A549 (cell line): ENCODE measurements around the gene COLEC12. TPM values are rescaled to one million over a fixed set of nuclear protein-coding genes. Genes with fewer than 3 reads are reported as not detected.

Experiments used
- ATAC-seq, 2 experiments: fragments of 200-7000 bp in 1 of 2; fragments of >200 bp in 1 of 2; cut with Nextera tagmentation in 1 of 2; cut with Tn5 transposase in 1 of 2; 3 replicates each; pipeline versions ENCODE4 v1.8.0 to v1.9.1; 2018 to 2020; ENCODE audit warnings: mild to moderate bottlenecking in 1 of 2, moderate library complexity in 1 of 2
- CTCF ChIA-PET: fragments of 300-600 bp; sonication (Branson Sonifier 250); formaldehyde crosslinking; extraction: SDS; loops from one replicate; lab custom pipeline; 2021; ENCODE audit warnings: antibody characterized with exemption, inconsistent platforms; lab: Yijun Ruan, JAX
- POLR2A ChIA-PET: fragments of 350-600 bp; formaldehyde crosslinking; extraction: SDS; loops from one replicate; lab custom pipeline; 2021; ENCODE audit warnings: antibody characterized with exemption, inconsistent platforms; lab: Yijun Ruan, JAX
- DNase-seq, 2 experiments: peaks; one replicate each; pipeline versions ENCODE4 v3.0.0 to v3.0.0-alpha.2; 2011 to 2016; ENCODE audit warnings: low read depth in 1 of 2, low spot score in 1 of 2
- FAIRE-seq: peaks from 2 replicates; lab custom pipeline; 2011; peaks lifted over from hg19 to GRCh38; lab: Jason Lieb, UNC
- H3K27ac ChIP-seq, 2 experiments: fragments of >200 bp; sonication (Bioruptor Twin); formaldehyde crosslinking; 3 replicates each; pipeline ENCODE4 v1.5.1; 2016 to 2017
- H3K4me1 ChIP-seq: fragments of >200 bp; sonication (Bioruptor Twin); formaldehyde crosslinking; 3 replicates; pipeline ENCODE4 v1.6.1; 2016
- H3K4me2 ChIP-seq: fragments of >200 bp; sonication (Bioruptor Twin); formaldehyde crosslinking; 3 replicates; pipeline ENCODE4 v1.6.1; 2016
- H3K4me3 ChIP-seq: fragments of >200 bp; sonication (Bioruptor Twin); formaldehyde crosslinking; 3 replicates; pipeline ENCODE4 v1.5.1; 2016
- H3K9me3 ChIP-seq: fragments of >200 bp; sonication (Bioruptor Twin); formaldehyde crosslinking; 3 replicates; pipeline ENCODE4 v1.6.1; 2016
- BHLHE40 ChIP-seq: IDR thresholded peaks from 2 replicates; pipeline ENCODE4 v1.6.1; 2012; ENCODE audit warnings: low read depth, low read length, inconsistent platforms
- CBX2 ChIP-seq: fragments of 200-600 bp; sonication (generic); IDR thresholded peaks from 2 replicates; pipeline ENCODE4 v1.6.1; 2016; ENCODE audit warnings: low read depth, mild to moderate bottlenecking, borderline replicate concordance
- CBX8 ChIP-seq: fragments of 200-600 bp; sonication (generic); IDR thresholded peaks from 2 replicates; pipeline ENCODE4 v1.6.1; 2016
- EHMT2 ChIP-seq: fragments of 200-600 bp; sonication (generic); IDR thresholded peaks from 2 replicates; pipeline ENCODE4 v1.6.1; 2016; ENCODE audit warnings: antibody characterized with exemption, low read depth, mild to moderate bottlenecking, moderate library complexity
- FOSB ChIP-seq: fragments of 250-450 bp; sonication (Bioruptor Pico); IDR thresholded peaks from 2 replicates; pipeline ENCODE4 v1.5.0; 2020; ENCODE audit warnings: mild to moderate bottlenecking, moderate library complexity
- FOSL2 ChIP-seq, 2 experiments: fragments of 450-650 bp in 1 of 2; fragments of >200 bp in 1 of 2; sonication (Bioruptor Twin) in 1 of 2; formaldehyde crosslinking; IDR thresholded peaks; 2 replicates each; pipeline versions ENCODE4 v1.5.0 to v1.6.1; 2016 to 2020; ENCODE audit warnings: mild to moderate bottlenecking in 1 of 2, moderate library complexity in 1 of 2
- FOXS1 ChIP-seq: fragments of 250-450 bp; sonication (Bioruptor Pico); IDR thresholded peaks from 2 replicates; pipeline ENCODE4 v1.5.0; 2020; ENCODE audit warnings: mild to moderate bottlenecking, moderate library complexity
- HDAC2 ChIP-seq: fragments of 200-600 bp; sonication (generic); IDR thresholded peaks from 2 replicates; pipeline ENCODE4 v1.6.1; 2016
- HOXA7 ChIP-seq: fragments of 250-450 bp; sonication (Bioruptor Pico); IDR thresholded peaks from 2 replicates; pipeline ENCODE4 v1.5.0; 2020; ENCODE audit warnings: mild to moderate bottlenecking, moderate library complexity
- HOXB5 ChIP-seq: fragments of 250-450 bp; sonication (Bioruptor Pico); IDR thresholded peaks from 2 replicates; pipeline ENCODE4 v1.5.0; 2020; ENCODE audit warnings: mild to moderate bottlenecking, moderate library complexity
- KDM1A ChIP-seq: fragments of 200-600 bp; sonication (generic); IDR thresholded peaks from 2 replicates; pipeline ENCODE4 v1.6.1; 2016; ENCODE audit warnings: low read depth, mild to moderate bottlenecking
- KDM5A ChIP-seq: fragments of 200-600 bp; sonication (generic); IDR thresholded peaks from 2 replicates; pipeline ENCODE4 v1.6.1; 2016; ENCODE audit warnings: antibody characterized with exemption, mild to moderate bottlenecking
- MAFK ChIP-seq: fragments of 450-650 bp; IDR thresholded peaks from 2 replicates; pipeline ENCODE4 v1.6.1; 2014; ENCODE audit not compliant: partially characterized antibody
- MAZ ChIP-seq: fragments of 150-350 bp; IDR thresholded peaks from 2 replicates; pipeline ENCODE4 v1.6.1; 2014; ENCODE audit warnings: antibody characterized with exemption, low read depth, low read length, borderline replicate concordance
- NFE2L2 ChIP-seq: fragments of 150-350 bp; conservative IDR thresholded peaks from 2 replicates; pipeline ENCODE4 v1.6.1; 2014; ENCODE audit warnings: low read length
- NPAS2 ChIP-seq: fragments of 250-450 bp; sonication (Bioruptor Pico); IDR thresholded peaks from 2 replicates; pipeline ENCODE4 v1.8.0; 2022; ENCODE audit warnings: mild to moderate bottlenecking, moderate library complexity, borderline replicate concordance
- PHF8 ChIP-seq: fragments of 200-600 bp; sonication (generic); IDR thresholded peaks from 2 replicates; pipeline ENCODE4 v1.6.1; 2016; ENCODE audit warnings: low read depth, mild to moderate bottlenecking, antibody characterized with exemption, moderate library complexity, borderline replicate concordance
- RARB ChIP-seq: fragments of 250-450 bp; sonication (Bioruptor Pico); IDR thresholded peaks from 2 replicates; pipeline ENCODE4 v1.8.0; 2021; ENCODE audit warnings: mild to moderate bottlenecking, moderate library complexity
- RFX5 ChIP-seq: fragments of 450-650 bp; IDR thresholded peaks from 2 replicates; pipeline ENCODE4 v1.7.1; 2014; ENCODE audit warnings: antibody characterized with exemption, mild to moderate bottlenecking, moderate library complexity
- RNF2 ChIP-seq: fragments of 200-600 bp; sonication (generic); IDR thresholded peaks from 2 replicates; pipeline ENCODE4 v1.6.1; 2016; ENCODE audit warnings: low read depth, mild to moderate bottlenecking, antibody characterized with exemption, moderate library complexity, borderline replicate concordance
- SMC3 ChIP-seq: fragments of >200 bp; sonication (Bioruptor Twin); formaldehyde crosslinking; IDR thresholded peaks from 3 replicates; pipeline ENCODE4 v1.6.1; 2018; ENCODE audit warnings: inconsistent platforms
- SREBF2 ChIP-seq: fragments of 450-650 bp; IDR thresholded peaks from 2 replicates; pipeline ENCODE4 v1.6.1; 2014; ENCODE audit warnings: mild to moderate bottlenecking, moderate library complexity
- TP53 ChIP-seq: fragments of 250-450 bp; sonication (Bioruptor Pico); IDR thresholded peaks from 2 replicates; pipeline ENCODE4 v1.5.0; 2021; ENCODE audit warnings: mild to moderate bottlenecking, moderate library complexity
- WGBS: methylation state at CpG from one replicate; pipeline ENCODE4 v1.1.6; 2017; ENCODE audit errors: missing lambda C conversion rate; 5-methylcytosine and 5-hydroxymethylcytosine counted together
- polyA plus RNA-seq, 4 experiments: library from polyadenylated mRNA; depleted of rRNA in 3 of 4; stranded (reverse); fragments of >200 nt; fragmentation: RNase III in 1 of 4; extraction: RNeasy Plus Mini Kit Qiagen cat#74134 plus additional on column Dnase treatment in 1 of 4; gene quantifications; 2 replicates in 3 of 4; 3 replicates in 1 of 4; pipeline ENCODE4 v1.2.3, GENCODE V29; 2011 to 2017
- TF ChIP-seq, protein P1 (sequence below): fragments of >200 bp; sonication (Bioruptor Twin); formaldehyde crosslinking; IDR thresholded peaks from 3 replicates; pipeline ENCODE4 v1.5.1; 2016
- TF ChIP-seq, protein P2 (sequence below): IDR thresholded peaks from 2 replicates; pipeline ENCODE4 v1.6.1; 2012
- TF ChIP-seq, protein P3 (sequence below): fragments of >200 bp; sonication (Bioruptor Twin); formaldehyde crosslinking; IDR thresholded peaks from 2 replicates; pipeline ENCODE4 v1.6.1; 2016

Gene COLEC12
- polyA plus RNA-seq, 2 of the 4 experiments (the other 2 are of a cell fraction): 0.01 TPM; not detected in 1

DNA sequence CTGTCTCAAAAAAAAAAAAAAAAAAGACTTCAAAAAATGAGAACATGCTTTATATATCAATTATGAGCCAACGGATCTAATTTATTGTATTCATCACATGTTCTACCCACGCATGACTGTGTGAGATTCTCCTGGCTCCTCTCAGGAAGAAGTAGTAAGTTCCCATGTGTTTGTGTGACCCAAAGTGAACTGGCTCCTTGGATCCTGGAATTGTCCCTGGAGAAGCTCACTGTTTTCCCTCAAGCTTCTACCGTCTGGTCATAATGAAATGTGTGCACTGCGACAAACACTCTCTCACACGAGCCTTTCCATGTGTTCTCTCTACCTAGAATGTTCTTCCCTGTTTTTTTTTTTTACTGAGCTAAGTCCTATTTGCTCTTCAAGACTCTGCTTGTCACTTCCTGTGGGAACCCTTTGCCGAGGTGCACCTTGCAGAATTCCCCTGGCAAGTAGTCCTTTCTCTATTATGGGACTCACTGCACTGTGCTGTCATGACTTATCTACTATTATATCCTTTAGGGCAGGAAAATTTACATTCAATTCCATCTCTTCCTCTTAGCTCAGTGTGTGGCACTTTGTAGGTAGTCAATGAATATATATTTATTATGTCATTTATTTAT is 149.4 kb downstream of the COLEC12 start:
- TF ChIP-seq CBX2 (no peak), RARB (no peak), NFE2L2 (no peak), FOSL2 (IDR thresholded peaks at IDR 0.05) (no peak), FOSL2 (CRISPR knock-in tag; IDR thresholded peaks at IDR 0.05) (no peak), EHMT2 (no peak), TP53 (CRISPR knock-in tag) (no peak), FOXS1 (no peak), HDAC2 (no peak), HOXB5 (CRISPR knock-in tag) (no peak), CBX8 (no peak)
- H3K4me3 ChIP-seq: no peak overlapping the region
- DNase-seq (no peak), FAIRE-seq (no peak), ATAC-seq (no peak)
- 61% methylated on average over 6 of the region's 6 CpGs for WGBS
- H3K9me3 ChIP-seq: no peaks in the 10 kb centered on the region
- no peak overlapping the region for H3K4me2 ChIP-seq
- no peaks in the 10 kb centered on the region for H3K4me1 ChIP-seq
- ChIA-PET CTCF (no interaction called here), POLR2A (no interaction called here)
- H3K27ac ChIP-seq: no peak overlapping the region

DNA sequence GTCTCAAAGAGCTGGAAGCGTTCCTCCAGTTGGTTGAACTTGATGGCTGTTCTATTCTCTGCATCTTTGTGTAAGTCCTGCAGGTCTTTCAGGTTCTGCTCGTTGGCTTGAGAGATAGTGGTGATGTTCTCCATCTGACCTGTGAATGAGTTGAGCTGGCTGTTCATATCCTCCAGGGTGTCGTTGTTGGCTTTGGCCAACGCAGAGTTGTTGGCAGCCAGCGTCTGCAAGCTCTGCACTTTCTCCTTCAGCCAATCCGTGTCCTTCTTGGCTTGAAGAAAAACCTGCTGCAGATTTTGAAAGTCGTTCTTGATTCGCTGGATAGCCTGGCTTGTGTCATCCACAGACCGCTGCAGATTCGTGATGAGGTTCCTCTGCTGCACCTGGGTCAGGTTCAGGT is 153.9 kb downstream of the COLEC12 start:
- DNase-seq (no peak), FAIRE-seq (no peak), ATAC-seq (no peak)
- H3K9me3 ChIP-seq: no peaks in the 10 kb centered on the region
- no peak overlapping the region for H3K4me3 ChIP-seq
- POLR2A ChIA-PET: no interaction called here
- H3K4me2 ChIP-seq: no peak overlapping the region
- 16% methylated on average over 10 of the region's 10 CpGs for WGBS
- H3K4me1 ChIP-seq: no peaks in the 10 kb centered on the region
- CTCF ChIA-PET: no interaction called here
- TF ChIP-seq HDAC2: no peak
- no peak for TF ChIP-seq BHLHE40
- no peak for TF ChIP-seq HOXA7 (CRISPR knock-in tag)
- TF ChIP-seq MAZ: no peak
- TF ChIP-seq, protein P1, sequence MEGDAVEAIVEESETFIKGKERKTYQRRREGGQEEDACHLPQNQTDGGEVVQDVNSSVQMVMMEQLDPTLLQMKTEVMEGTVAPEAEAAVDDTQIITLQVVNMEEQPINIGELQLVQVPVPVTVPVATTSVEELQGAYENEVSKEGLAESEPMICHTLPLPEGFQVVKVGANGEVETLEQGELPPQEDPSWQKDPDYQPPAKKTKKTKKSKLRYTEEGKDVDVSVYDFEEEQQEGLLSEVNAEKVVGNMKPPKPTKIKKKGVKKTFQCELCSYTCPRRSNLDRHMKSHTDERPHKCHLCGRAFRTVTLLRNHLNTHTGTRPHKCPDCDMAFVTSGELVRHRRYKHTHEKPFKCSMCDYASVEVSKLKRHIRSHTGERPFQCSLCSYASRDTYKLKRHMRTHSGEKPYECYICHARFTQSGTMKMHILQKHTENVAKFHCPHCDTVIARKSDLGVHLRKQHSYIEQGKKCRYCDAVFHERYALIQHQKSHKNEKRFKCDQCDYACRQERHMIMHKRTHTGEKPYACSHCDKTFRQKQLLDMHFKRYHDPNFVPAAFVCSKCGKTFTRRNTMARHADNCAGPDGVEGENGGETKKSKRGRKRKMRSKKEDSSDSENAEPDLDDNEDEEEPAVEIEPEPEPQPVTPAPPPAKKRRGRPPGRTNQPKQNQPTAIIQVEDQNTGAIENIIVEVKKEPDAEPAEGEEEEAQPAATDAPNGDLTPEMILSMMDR: no peak
- TF ChIP-seq RNF2: no peak
- TF ChIP-seq SREBF2: no peak
- no peak for TF ChIP-seq FOSB
- no peak for TF ChIP-seq KDM5A
- TF ChIP-seq KDM1A: no peak
- TF ChIP-seq FOXS1: no peak
- TF ChIP-seq EHMT2: no peak
- TF ChIP-seq MAFK: no peak
- TF ChIP-seq NFE2L2: no peak
- TF ChIP-seq RFX5: no peak
- TF ChIP-seq NPAS2 (CRISPR knock-in tag): no peak
- TF ChIP-seq PHF8: no peak
- TF ChIP-seq, protein P2, sequence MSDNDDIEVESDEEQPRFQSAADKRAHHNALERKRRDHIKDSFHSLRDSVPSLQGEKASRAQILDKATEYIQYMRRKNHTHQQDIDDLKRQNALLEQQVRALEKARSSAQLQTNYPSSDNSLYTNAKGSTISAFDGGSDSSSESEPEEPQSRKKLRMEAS: no peak
- TF ChIP-seq, protein P3, sequence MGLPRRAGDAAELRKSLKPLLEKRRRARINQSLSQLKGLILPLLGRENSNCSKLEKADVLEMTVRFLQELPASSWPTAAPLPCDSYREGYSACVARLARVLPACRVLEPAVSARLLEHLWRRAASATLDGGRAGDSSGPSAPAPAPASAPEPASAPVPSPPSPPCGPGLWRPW: no peak
- no peak for TF ChIP-seq SMC3
- H3K27ac ChIP-seq: no peak overlapping the region
